ENCODE data around the gene IL22RA2. TPM values are rescaled to one million over a fixed set of nuclear protein-coding genes. Genes with fewer than 3 reads are reported as not detected.

Gene IL22RA2
- total RNA-seq, 4 donors from 2014 or later = not detected

GRCh38 chr6:137099689-137100403 lies 73.6 kb downstream of the IL22RA2 start:
- no peak overlapping the region for H3K27ac ChIP-seq
- TF ChIP-seq POLR2A (IDR thresholded peaks at IDR 0.05) = no peak
- TF ChIP-seq, protein P1, sequence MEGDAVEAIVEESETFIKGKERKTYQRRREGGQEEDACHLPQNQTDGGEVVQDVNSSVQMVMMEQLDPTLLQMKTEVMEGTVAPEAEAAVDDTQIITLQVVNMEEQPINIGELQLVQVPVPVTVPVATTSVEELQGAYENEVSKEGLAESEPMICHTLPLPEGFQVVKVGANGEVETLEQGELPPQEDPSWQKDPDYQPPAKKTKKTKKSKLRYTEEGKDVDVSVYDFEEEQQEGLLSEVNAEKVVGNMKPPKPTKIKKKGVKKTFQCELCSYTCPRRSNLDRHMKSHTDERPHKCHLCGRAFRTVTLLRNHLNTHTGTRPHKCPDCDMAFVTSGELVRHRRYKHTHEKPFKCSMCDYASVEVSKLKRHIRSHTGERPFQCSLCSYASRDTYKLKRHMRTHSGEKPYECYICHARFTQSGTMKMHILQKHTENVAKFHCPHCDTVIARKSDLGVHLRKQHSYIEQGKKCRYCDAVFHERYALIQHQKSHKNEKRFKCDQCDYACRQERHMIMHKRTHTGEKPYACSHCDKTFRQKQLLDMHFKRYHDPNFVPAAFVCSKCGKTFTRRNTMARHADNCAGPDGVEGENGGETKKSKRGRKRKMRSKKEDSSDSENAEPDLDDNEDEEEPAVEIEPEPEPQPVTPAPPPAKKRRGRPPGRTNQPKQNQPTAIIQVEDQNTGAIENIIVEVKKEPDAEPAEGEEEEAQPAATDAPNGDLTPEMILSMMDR (IDR thresholded peaks at IDR 0.05) = no peak
- H3K36me3 ChIP-seq = no peaks in the 10 kb centered on the region
- no peaks in the 10 kb centered on the region for H3K4me1 ChIP-seq
- no peak for DNase-seq
- H3K27me3 ChIP-seq = no peaks in the 10 kb centered on the region
- WGBS, 2 donors = 86 to 90% methylated on average over 8 of the region's 8 CpGs
- intact Hi-C loops (cut with DNase I) = loop anchor here (10.0 kb wide), 1 partner anchor 545 kb away; no protein-coding TSS in a partner anchor
- H3K9me3 ChIP-seq = no peaks in the 10 kb centered on the region
- H3K4me3 ChIP-seq (replicated peaks in 1 of 3) = no peak overlapping the region

GRCh38 chr6:137097526-137097925 lies 75.9 kb downstream of the IL22RA2 start:
- H3K27ac ChIP-seq = no peak overlapping the region
- H3K36me3 ChIP-seq = no peaks in the 10 kb centered on the region
- 93% methylated on average over 3 of the region's 3 CpGs for WGBS, 2 donors
- H3K4me1 ChIP-seq = no peaks in the 10 kb centered on the region
- H3K4me3 ChIP-seq (replicated peaks in 1 of 3) = no peak overlapping the region
- H3K27me3 ChIP-seq = no peaks in the 10 kb centered on the region
- no peaks in the 10 kb centered on the region for H3K9me3 ChIP-seq
- no peak for DNase-seq
- TF ChIP-seq, protein P1 (IDR thresholded peaks at IDR 0.05) = no peak
- no peak for TF ChIP-seq POLR2A (IDR thresholded peaks at IDR 0.05)
- intact Hi-C loops (cut with DNase I) = loop anchor here (10.0 kb wide), 1 partner anchor 547 kb away; no protein-coding TSS in a partner anchor

DNA sequence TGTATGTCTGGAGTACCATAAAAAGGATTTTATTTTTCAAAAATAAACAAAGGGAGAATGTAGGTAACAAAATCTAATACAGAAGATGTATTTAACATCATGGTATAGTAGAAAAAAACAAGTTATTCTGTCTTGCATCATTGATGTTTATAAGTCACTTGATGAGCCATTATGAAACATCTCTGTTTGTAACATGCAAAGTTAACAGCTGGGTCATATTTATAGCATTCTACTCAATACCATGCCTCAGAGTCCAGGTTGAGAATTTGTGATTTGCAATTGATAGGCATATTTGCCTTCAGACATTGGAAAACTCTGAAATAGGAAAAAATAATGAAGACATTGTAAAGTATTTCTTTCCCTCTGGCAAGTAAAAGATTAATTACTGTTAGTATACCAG lies 76.4 kb downstream of the IL22RA2 start:
- Histone ChIP-seq H3K27me3 (no peaks in the 10 kb centered on the region), H3K4me3 (replicated peaks in 1 of 3) (no peak overlapping the region), H3K9me3 (no peaks in the 10 kb centered on the region), H3K4me1 (no peaks in the 10 kb centered on the region), H3K27ac (no peak overlapping the region), H3K36me3 (no peaks in the 10 kb centered on the region)
- DNase-seq = no peak
- TF ChIP-seq POLR2A (IDR thresholded peaks at IDR 0.05) = no peak
- TF ChIP-seq, protein P1 (IDR thresholded peaks at IDR 0.05) = no peak
- intact Hi-C loops (cut with DNase I) = loop anchor here (10.0 kb wide), 1 partner anchor 548 kb away; no protein-coding TSS in a partner anchor

GRCh38 chr6:137095651-137096238 lies 77.7 kb downstream of the IL22RA2 start:
- H3K36me3 ChIP-seq = no peaks in the 10 kb centered on the region
- H3K27ac ChIP-seq = no peak overlapping the region
- no peaks in the 10 kb centered on the region for H3K9me3 ChIP-seq
- TF ChIP-seq POLR2A (IDR thresholded peaks at IDR 0.05) = no peak
- H3K4me3 ChIP-seq (replicated peaks in 1 of 3) = no peak overlapping the region
- no peaks in the 10 kb centered on the region for H3K4me1 ChIP-seq
- no peaks in the 10 kb centered on the region for H3K27me3 ChIP-seq
- DNase-seq = no peak
- intact Hi-C loops (cut with DNase I) = loop anchor here (10.0 kb wide), 1 partner anchor 549 kb away; no protein-coding TSS in a partner anchor

DNA sequence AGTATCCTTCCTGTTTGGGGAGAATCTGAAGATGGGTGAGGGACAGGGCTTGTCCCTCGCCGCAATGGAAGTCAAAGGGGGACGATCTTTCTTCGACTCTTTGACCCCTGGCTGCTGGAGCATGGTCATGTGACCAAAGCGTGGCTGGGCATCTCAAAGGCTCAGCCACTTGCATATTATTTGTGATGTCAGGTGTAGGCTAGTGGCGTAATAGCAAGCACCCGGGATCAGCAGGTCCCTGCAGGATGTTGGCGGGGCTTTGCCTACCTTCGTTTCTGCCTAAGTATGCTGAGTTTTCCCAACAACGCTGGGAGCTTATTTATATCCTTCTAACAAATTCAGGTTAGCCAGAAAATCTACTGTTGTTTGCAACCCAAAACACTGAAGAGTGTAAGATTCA lies 78.4 kb downstream of the IL22RA2 start:
- no peak overlapping the region for H3K4me3 ChIP-seq (replicated peaks in 1 of 3)
- H3K4me1 ChIP-seq = no peaks in the 10 kb centered on the region
- H3K9me3 ChIP-seq = no peaks in the 10 kb centered on the region
- no peak for DNase-seq
- intact Hi-C loops (cut with DNase I) = loop anchor here (10.0 kb wide), 1 partner anchor 550 kb away; no protein-coding TSS in a partner anchor
- H3K27ac ChIP-seq = no peak overlapping the region
- no peaks in the 10 kb centered on the region for H3K36me3 ChIP-seq
- 80 to 82% methylated on average over 10 of the region's 10 CpGs for WGBS, 2 donors
- TF ChIP-seq, protein P1 (IDR thresholded peaks at IDR 0.05) = no peak
- TF ChIP-seq POLR2A (IDR thresholded peaks at IDR 0.05) = no peak
- H3K27me3 ChIP-seq = no peaks in the 10 kb centered on the region
